ENCODE data around the gene DDN. TPM values are rescaled to one million over a fixed set of nuclear protein-coding genes. Genes with fewer than 3 reads are reported as not detected.

DDN gene
- total and polyA plus RNA-seq, 9 of the 15 experiments (the other 6 are each of a cell fraction or from before 2014, with no cell fraction given): 0.03 to 3.6 (median 1.6) TPM

GRCh38 chr12:48998497-48999353 is 450 bp downstream of the DDN start:
- BruUV-seq (replicated peaks): TSS peak; percentile 31
- TF ChIP-seq ZNF41 (CRISPR knock-in tag; conservative IDR thresholded peaks at IDR 0.05) (no peak), TEAD1 (CRISPR knock-in tag; IDR thresholded peaks at IDR 0.05) (no peak), EHMT2 (IDR thresholded peaks at IDR 0.05) (no peak), HMBOX1 (IDR thresholded peaks at IDR 0.05) (no peak), CREM (IDR thresholded peaks at IDR 0.05; ENCODE audit: low read depth) (0 out of 2 replicates have a peak, but pooled peaks have one; percentile 5), HBP1 (CRISPR knock-in tag; IDR thresholded peaks at IDR 0.05) (no peak), XRCC5 (IDR thresholded peaks at IDR 0.05; ENCODE audit: low read depth, low read length) (no peak), POLR2G (IDR thresholded peaks at IDR 0.05; ENCODE audit: low read depth, low read length) (peak; percentile 62), ZNF639 (CRISPR knock-in tag; conservative IDR thresholded peaks at IDR 0.05 in 1 of 2, IDR thresholded peaks at IDR 0.05 in 1 of 2) (no peak), UBTF (IDR thresholded peaks at IDR 0.05; ENCODE audit: borderline replicate concordance in 1 of 2, low read depth in 2 of 2, low read length in 2 of 2) (no peak), ATF3 (IDR thresholded peaks at IDR 0.05) (no peak), ATF3 (CRISPR knock-in tag; conservative IDR thresholded peaks at IDR 0.05) (no peak)

More at GRCh38 chr12:48998497-48999353, 450 bp downstream of the DDN start:
- Histone ChIP-seq H3K36me3 (ENCODE audit: control insufficient read depth, insufficient read depth, low read length) (peaks cover 34% of the 10 kb centered on the region), H3K9ac (ENCODE audit: insufficient read depth in 1 of 2, low read depth in 2 of 2, low read length in 2 of 2) (peak overlapping the region; percentile 36 to 90), H4K20me1 (replicated peaks; ENCODE audit: control insufficient read depth, insufficient read depth, low read length) (no peaks in the 10 kb centered on the region), H3K27ac (ENCODE audit: extremely low read depth, low read depth, low read length) (peak overlapping the region; percentile 42; the same call in 2 of the 3 replicates), H3K4me2 (ENCODE audit: insufficient read depth, low read length) (peak overlapping the region; percentile 74), H3K9me1 (ENCODE audit: control insufficient read depth, insufficient read depth, low read length) (no peaks in the 10 kb centered on the region), H3K27me3 (ENCODE audit: control insufficient read depth in 2 of 2, insufficient read depth in 2 of 2, low read length in 2 of 2) (no peaks in the 10 kb centered on the region), H3K79me2 (ENCODE audit: control insufficient read depth, insufficient read depth, low read length) (peaks cover 16% of the 10 kb centered on the region; the same call in 2 of the 3 replicates), H3K9me3 (replicated peaks; ENCODE audit: control insufficient read depth, insufficient read depth, low read depth, low read length) (no peaks in the 10 kb centered on the region), H3K4me3 (peak overlapping the region; percentile 40), H2AFZ (ENCODE audit: low read depth, low read length) (peak overlapping the region; percentile 83), H3K4me1 (replicated peaks in 1 of 2; ENCODE audit: control insufficient read depth in 2 of 2, insufficient read depth in 2 of 2, low read length in 2 of 2) (peaks cover 14 to 51% of the 10 kb centered on the region in 2 experiments)
- intact Hi-C loops (cut with micrococcal nuclease) (loop anchor here (1.0 to 10.0 kb wide), 2 partner anchors 94 to 236 kb away; no protein-coding TSS in a partner anchor), in situ Hi-C loops (cut with MboI) (no loop called here)
- POLR2A ChIA-PET: interaction anchor here (0.6 to 9.5 kb wide), 4 partner anchors 17 to 489 kb away, joined by 4 to 78 read pairs (median 5); partner anchors contain the start of gene PRKAG1
- ATAC-seq (peak; percentile 7), DNase-seq (ENCODE audit: extremely low read depth in 1 of 4, low spot score in 3 of 4) (peak in 3 of 4 experiments; percentile 36 to 59 (median 59)), FAIRE-seq (peak; percentile 62)
- 30% methylated on average over 20 of the region's 48 CpGs for WGBS (ENCODE audit: insufficient coverage, low coverage, missing lambda C conversion rate)
- CTCF ChIA-PET (ENCODE audit: low intra/inter-chr PET ratio): interaction anchor here (0.8 kb wide), 1 partner anchor 95 kb away, joined by 3 read pairs; no protein-coding TSS in a partner anchor

Measured in K562 (cell line).